ENCODE results near the gene TMEM158.

TMEM158 gene

GRCh38 chr3:45232521-45232920 is 6.4 kb upstream of the TMEM158 start:
- no peak for DNase-seq (ENCODE audit: low spot score)

- peak; percentile 33 for DNase-seq (ENCODE audit: low spot score)
These were observed 1.9 kb upstream of the TMEM158 start for GRCh38 chr3:45227946-45228345.

- no peak for DNase-seq (ENCODE audit: low spot score)
These were observed 1.2 kb upstream of the TMEM158 start for GRCh38 chr3:45227071-45227820.

- DNase-seq (ENCODE audit: low spot score), result no peak
These were observed 452 bp downstream of the TMEM158 start for GRCh38 chr3:45225465-45226205.

- DNase-seq (ENCODE audit: low spot score), result peak; percentile 63
These were observed 1.1 kb downstream of the TMEM158 start for GRCh38 chr3:45224824-45225464.

- no peak for DNase-seq (ENCODE audit: low spot score)
These were observed 2.0 kb downstream of the TMEM158 start for GRCh38 chr3:45223889-45224727.

- DNase-seq (ENCODE audit: low spot score), result no peak
These were observed 6.4 kb downstream of the TMEM158 start for GRCh38 chr3:45219694-45220093.

GRCh38 chr3:45218578-45219390 is 7.3 kb downstream of the TMEM158 start:
- DNase-seq (ENCODE audit: low spot score), result no peak

GRCh38 chr3:45216021-45216609 is 10.0 kb downstream of the TMEM158 start:
- no peak for DNase-seq (ENCODE audit: low spot score)

GRCh38 chr3:45215466-45215865 is 10.6 kb downstream of the TMEM158 start:
- DNase-seq (ENCODE audit: low spot score), result no peak

- DNase-seq (ENCODE audit: low spot score), result no peak
These were observed 11.9 kb downstream of the TMEM158 start for GRCh38 chr3:45214061-45214680.

GRCh38 chr3:45212095-45212468 is 14.0 kb downstream of the TMEM158 start:
- no peak for DNase-seq (ENCODE audit: low spot score)

- DNase-seq (ENCODE audit: low spot score), result no peak
These were observed 14.5 kb downstream of the TMEM158 start for GRCh38 chr3:45211466-45212094.

- no peak for DNase-seq (ENCODE audit: low spot score)
These were observed 15.6 kb downstream of the TMEM158 start for GRCh38 chr3:45210308-45211041.

- DNase-seq (ENCODE audit: low spot score), result no peak
These were observed 16.6 kb downstream of the TMEM158 start for GRCh38 chr3:45209526-45209925.

- DNase-seq (ENCODE audit: low spot score), result no peak
These were observed 17.5 kb downstream of the TMEM158 start for GRCh38 chr3:45208586-45208985.

GRCh38 chr3:45207446-45207845 is 18.6 kb downstream of the TMEM158 start:
- no peak for DNase-seq (ENCODE audit: low spot score)

- DNase-seq (ENCODE audit: low spot score), result no peak
These were observed 21.0 kb downstream of the TMEM158 start for GRCh38 chr3:45205126-45205525.

GRCh38 chr3:45204136-45204535 is 22.0 kb downstream of the TMEM158 start:
- no peak for DNase-seq (ENCODE audit: low spot score)

All from putamen (tissue), 1 donor.